ENCODE results near the gene PI4KA.

DNA sequence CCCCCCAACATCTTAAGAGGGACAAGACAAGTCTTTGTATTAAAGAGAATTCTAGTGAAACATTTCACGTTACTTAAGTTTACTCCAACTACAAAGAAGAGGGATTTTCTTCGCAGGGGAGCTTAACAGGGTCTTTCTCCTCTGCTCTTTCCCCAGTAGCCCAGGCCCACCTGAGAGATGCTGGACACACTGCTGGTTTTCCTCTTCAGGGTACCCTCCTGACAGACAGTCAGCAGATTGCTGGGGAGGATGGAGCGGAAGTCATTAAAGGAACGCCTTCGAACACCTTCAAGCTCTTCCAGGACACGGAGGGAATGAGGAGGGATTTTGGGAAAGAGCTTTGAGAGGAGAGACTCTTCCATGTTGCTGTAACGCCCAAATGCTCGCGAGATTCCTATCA is 39.1 kb downstream of the PI4KA start:
- TF ChIP-seq, protein P1, sequence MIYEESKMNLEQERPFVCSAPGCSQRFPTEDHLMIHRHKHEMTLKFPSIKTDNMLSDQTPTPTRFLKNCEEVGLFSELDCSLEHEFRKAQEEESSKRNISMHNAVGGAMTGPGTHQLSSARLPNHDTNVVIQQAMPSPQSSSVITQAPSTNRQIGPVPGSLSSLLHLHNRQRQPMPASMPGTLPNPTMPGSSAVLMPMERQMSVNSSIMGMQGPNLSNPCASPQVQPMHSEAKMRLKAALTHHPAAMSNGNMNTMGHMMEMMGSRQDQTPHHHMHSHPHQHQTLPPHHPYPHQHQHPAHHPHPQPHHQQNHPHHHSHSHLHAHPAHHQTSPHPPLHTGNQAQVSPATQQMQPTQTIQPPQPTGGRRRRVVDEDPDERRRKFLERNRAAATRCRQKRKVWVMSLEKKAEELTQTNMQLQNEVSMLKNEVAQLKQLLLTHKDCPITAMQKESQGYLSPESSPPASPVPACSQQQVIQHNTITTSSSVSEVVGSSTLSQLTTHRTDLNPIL (CRISPR knock-in tag; IDR thresholded peaks at IDR 0.05; ENCODE audit: low read depth): no peak
- TF ChIP-seq ZNF8 (CRISPR knock-in tag; IDR thresholded peaks at IDR 0.05) (no peak), TSHZ2 (CRISPR knock-in tag; IDR thresholded peaks at IDR 0.05) (no peak), ZC3H10 (CRISPR knock-in tag; IDR thresholded peaks at IDR 0.05) (no peak)

Measured in SK-N-SH treated with all-trans-retinoic acid at 6 μM for 48 hours (cell line).